Stimulated activated CD4-positive, alpha-beta T cell treated with anti-CD3 and anti-CD28 coated beads, Interleukin-4, amount 100 ng/mL, for 1 hour (primary cell): ENCODE data around the gene APIP.
"Not testable (repeated sequence)": the region's sequence is repeated elsewhere in the genome, so short reads cannot be mapped to it uniquely, and the experiment has no call there.

Experiments used
- DNase-seq: peaks from one replicate; pipeline ENCODE4 v3.0.0-alpha.2; 2020

APIP gene

DNA sequence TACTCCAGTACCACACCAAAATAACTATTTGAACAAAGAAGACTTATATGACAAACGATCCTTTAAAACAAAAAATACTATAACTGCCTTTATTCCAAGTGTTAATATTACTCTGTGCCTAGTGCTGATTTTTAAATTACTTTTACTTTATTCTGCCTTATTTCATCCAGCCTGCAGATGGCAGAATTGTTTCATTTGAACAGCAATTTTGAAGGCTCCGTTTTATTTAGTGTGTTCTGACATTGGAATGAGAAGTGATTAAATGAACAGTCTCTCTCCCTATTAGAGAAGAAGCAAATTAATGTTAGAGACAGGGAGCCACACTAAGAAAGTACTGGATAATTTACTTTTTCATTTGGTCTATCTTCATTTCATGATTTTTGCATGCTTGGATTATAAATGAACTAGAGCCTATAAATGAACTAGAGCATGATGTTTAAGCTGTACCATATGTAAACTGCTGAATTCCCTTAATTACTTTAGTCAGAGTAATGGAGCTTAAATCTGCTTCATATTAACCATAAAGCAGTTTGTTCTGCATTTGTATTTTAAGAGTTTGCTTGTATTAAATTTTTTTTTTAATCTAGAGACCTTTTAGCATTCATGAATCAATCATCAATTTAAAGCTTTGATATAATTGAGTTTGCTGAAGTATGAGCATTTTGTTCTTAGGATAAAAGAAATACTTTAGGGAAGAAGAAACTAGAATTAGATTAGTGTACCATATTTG lies 10.1 kb upstream of the APIP start:
- no peak for DNase-seq

DNA sequence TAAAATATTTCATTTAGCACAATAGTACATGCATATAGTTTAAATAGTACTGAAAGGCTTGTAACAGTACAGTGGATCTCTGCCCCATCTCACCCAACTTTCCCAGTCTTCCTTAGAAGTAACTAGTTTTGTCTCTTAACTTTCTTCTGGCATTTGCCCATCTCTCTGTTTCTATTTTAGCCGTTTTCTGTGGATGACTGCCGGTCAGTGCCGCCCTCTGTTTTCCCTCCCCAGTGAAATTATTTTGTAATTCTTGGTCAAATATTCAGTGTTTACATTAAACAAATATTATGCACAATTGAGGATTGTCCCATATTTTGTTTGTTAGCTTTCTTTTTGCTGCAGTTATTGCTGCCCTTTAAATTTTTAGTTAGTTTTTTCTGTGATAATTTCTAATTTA lies 8.5 kb upstream of the APIP start:
- DNase-seq, result no peak

GRCh38 chr11:34921156-34921555 lies 5.0 kb upstream of the APIP start:
- no peak for DNase-seq

DNA sequence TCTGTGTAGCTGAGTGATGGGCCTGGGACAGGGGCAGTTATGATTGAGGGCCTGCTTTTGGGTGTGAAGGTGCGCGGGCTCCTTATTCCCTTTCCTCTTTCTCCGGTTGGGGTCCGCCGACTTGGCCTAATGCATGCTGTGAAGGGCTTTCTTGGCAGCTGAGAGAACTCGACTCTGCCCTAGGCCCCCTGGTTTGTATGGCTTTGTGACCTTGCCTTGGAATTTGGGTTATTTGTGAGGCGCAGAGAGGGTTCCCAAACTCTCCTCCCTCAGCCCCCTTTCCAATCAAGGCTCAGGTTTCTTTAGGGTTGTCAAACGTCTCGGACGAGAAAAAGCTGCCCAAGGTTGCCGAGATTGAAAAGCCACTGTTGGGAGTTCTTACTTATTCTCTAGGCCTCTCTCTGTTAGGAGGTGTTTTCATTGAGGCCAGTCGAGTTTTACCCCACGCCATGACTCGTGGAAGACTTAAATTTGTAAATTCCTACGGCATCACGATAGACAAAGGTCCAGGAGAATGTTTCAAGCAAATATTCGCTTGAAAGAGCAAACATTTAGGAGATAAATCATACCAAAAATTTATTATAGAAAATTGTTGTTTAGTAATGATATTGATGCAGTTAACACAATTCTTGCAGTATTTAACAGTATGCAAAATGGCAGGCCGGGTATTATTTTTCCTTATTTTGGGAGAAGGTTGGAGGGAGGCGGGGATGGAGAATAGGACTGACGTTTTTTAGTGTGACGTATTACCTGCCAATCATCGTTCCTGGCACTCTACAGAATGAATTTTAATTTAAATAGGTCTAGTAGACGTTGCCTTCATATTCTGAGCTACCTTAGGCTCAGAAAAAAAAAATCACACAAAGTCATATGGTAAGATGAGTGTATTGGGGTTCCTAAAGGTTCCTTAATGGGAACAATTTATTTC lies 928 bp upstream of the APIP start:
- DNase-seq, result no peak

- no peak for DNase-seq
Observed at GRCh38 chr11:34915136-34916014, 804 bp downstream of the APIP start.

- DNase-seq, result not testable (repeated sequence)
Observed at GRCh38 chr11:34913556-34913955, 2.6 kb downstream of the APIP start.

DNA sequence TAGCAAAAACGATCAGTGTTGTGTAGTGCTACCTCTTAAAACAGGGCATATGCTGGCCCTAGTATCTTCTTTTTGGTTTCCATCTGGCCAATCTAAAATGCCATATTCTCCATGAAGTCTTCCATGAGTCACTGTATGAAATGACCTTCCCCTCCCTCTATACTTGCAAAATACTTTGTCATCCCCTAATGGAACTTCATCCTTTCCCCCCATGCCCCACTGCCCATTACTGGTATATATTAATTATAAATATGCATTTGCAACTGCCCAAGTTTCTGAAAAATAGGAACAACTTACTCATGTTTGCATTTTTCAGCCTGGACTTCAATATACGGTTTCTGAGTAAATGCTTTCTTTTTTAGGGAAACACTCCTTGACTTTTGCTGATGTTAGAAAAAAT lies 4.5 kb downstream of the APIP start:
- DNase-seq, result no peak

DNA sequence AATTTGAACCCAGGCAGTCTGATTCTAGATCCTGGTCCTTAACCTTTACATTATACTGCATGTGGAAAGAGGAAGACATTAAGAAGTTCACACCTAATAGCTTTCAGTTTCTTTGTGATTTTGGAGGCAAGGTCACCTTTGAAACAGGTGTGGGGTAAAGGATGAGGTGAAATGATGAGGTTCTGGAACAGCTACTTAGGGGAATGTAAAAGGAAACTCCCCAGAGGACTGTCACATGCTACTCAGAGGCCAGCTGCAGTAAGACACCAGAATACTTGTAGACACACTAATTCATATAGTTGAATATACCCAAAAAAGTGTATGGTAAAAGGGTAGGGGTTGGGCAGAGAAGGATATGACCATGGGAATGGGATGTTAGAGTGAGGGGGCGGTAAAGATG lies 5.4 kb downstream of the APIP start:
- no peak for DNase-seq

DNA sequence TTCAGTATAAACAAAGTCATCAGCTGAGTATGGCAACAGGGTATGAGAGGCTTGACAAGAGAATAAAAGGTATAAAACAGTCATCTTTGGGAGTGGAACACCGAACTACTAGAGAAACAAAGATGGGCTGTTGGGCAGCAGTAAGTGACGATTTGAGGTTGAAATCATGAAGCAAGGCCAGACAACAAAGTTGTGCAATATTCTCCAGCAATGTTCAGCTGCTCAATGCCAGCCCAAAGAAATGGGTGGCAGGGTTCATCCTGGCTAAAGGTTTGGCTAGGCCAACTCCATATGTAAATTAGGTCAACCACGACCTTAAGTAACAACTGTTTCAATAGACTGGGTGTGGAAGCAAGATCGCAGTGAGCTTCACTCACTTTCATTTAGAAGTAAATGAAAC lies 6.2 kb downstream of the APIP start:
- DNase-seq, result no peak

- DNase-seq, result no peak
Observed at GRCh38 chr11:34909415-34909814, 6.8 kb downstream of the APIP start.

DNA sequence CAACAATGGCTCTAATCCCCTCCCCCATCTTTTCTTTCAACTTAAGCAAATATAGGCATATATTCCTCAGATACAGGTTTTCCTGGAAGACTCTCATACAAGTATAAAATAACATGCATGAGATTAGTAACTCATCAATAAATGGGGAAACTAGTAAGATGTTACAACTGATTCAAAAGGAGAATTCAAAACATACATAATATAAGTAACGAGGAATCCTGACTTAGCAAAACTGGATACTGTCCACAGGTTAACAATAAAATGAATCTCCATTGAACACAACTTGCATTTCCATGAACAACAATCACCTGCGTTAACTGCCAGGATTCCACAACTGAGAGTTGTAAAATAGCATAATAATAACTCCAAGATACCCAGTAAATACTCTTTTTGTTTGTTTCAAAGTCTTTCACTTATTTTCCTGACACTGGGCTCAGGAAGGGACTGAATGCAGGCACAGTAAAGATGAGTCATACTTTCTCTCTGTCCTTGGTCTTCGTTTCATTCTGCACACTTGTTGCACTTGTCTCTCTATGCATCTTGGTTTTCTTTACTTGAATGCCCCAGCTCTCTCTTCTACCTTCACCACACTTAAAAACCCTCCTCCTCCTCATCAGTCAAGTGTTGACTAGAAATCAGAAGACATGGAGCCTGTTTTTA lies 8.1 kb downstream of the APIP start:
- DNase-seq, result no peak

- DNase-seq, result no peak
Observed at GRCh38 chr11:34905666-34906065, 10.5 kb downstream of the APIP start.

- DNase-seq, result no peak
Observed at GRCh38 chr11:34904421-34904955, 11.7 kb downstream of the APIP start.

GRCh38 chr11:34899633-34900016 lies 16.6 kb downstream of the APIP start:
- no peak for DNase-seq

DNA sequence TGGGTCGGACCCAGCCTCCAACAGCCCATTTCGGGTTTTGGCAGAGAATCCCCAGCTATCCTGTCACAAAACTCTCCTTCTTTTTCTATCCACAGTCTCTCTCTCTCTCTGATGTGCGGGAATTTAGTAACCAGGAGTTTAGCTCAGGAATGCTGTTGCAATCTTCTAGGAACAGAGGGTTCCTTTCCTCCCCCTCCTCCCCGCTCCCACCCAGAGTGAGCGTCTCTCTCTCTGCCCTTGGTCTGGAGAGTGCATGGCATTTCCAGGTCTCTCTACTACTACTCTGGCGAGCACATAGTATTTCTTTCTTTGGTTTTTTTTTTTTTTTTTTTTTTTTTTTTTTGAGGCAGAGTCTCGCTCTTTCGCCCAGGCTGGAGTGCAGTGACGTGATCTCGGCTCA lies 17.7 kb downstream of the APIP start:
- DNase-seq, result no peak

DNA sequence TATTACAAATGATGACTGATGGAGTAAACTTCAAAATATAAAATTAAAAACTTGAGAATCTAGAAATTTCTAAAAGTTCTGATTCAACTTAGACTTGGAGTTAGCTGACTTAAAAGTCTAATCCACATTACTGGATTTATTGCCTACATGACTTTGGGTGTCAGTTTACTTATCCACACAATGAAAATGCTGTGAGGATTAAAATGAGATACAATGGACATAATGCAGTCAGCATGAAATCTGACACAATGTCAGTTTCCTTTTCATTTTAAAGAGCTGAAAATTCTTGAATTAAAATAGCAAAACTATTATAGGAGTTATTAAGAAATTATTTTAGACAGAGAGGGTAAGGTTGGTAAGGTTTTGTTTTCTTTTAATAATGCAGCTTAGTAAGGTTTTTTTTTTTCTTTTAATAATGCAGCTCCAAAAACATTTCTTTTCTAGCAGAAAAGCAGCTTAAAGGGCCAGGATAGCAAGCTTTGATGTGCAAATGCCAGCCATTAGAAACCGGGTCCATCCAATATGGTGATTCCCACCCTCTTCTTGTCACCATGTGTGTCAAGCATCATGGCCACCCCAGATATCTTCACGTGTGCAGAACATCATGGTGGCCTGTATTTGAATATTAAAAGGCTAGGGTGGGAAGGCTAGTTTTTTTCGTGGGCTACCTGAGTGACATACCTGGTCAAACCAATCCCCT lies 18.9 kb downstream of the APIP start:
- no peak for DNase-seq

DNA sequence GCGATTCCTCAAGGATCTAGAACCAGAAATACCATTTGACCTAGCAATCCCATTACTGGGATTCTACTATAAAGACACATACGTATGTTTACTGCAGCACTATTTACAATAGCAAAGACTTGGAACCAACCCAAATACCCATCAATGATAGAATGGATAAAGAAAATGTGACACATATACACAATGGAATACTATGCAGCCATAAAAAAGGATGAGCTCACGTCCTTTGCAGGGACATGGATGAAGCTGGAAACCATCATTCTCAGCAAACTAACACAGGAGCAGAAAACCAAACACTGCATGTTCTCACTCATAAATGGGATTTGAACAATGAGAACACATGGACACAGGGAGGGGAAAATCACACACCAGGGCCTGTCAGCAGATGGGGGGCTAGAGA lies 20.0 kb downstream of the APIP start:
- DNase-seq, result not testable (repeated sequence)

DNA sequence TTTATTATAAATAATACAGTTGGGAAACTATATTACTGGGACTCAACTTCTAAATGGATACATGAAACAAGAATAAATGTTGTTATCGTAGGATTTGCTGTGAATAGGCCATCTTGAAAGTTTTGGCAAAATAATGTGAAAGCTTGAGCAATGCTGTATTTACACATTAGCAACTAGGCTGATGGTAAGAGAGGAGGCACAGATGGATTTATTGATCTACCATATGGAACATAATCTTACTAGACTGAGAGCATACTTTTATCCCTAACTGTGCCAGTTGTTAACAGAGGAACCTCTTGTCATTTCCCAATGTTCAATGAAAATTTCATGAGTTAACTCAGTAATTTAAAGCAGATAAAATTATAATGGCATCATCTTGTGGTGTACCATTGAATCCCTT lies 22.8 kb downstream of the APIP start:
- DNase-seq, result no peak

- DNase-seq, result no peak
Observed at GRCh38 chr11:34891611-34892010, 24.6 kb downstream of the APIP start.

DNA sequence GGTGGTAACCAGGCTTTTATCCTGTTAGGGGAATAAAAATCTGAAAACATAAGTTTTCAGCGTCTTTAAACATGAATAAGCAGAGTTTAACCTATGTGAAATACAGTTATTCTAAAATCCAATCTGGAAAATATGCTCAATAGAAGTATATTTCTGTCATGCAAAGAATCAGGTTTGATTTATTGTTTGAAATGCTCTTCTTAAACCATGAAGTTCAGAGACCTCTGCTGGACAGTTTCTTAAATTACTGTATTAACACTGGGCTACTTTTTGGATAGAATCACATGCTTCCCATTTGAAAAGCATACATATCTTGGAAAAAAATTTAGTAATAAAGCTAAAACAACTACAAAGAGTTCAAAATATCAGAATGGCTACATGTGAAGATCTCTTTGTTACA lies 25.4 kb downstream of the APIP start:
- no peak for DNase-seq

GRCh38 chr11:34890089-34890488 lies 26.1 kb downstream of the APIP start:
- DNase-seq, result no peak

DNA sequence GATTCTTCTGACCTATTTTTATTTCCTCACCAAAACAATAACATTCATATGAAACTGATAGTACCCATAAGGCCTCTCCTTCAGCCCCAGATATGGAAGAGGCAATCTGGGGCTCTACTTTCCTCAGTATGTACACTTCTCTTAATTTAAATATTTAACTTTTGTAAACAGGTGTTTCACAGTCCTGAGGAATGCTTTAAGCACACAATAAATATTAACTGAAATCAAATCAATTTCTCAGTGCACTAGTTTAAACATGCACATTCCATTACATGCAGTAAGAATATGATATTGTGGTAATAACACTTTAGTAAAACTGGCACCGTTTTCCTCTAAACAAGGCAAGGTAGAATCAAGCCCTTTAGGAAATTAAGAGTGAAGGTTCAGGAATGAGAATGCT lies 28.9 kb downstream of the APIP start:
- no peak for DNase-seq
